Stimulated activated CD4-positive, alpha-beta T cell treated with anti-CD3 and anti-CD28 coated beads, Interleukin-1b, Interleukin-23, amount 100 ng/mL, for 24 hours (primary cell): ENCODE results near the gene ANKRD17.

Experiments
- DNase-seq, 4 experiments: peaks; one replicate each; pipeline ENCODE4 v3.0.0-alpha.2; 2020; ENCODE audit warnings: low read depth in 4 of 4, low spot score in 1 of 4

ANKRD17 gene

DNA sequence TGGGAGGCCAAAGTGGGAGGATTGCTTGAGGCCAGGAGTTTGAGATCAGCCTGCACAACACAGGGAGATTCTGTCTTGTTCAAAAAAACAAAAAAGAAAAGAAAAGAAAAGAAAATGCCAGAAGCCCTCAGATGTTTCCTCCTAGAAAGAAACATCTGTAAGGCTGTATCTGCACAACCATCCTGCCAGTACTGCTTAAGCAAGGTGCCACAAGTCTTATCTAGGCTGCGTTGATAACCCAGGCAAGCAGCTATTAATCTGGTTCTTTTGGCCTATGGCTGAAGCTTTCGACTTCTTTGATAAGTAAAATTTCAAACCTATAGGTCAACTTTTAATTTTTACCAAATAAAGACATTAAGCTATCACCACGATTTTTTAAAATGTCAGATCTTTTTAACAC lies 192.2 kb downstream of the ANKRD17 start:
- DNase-seq = no peak

DNA sequence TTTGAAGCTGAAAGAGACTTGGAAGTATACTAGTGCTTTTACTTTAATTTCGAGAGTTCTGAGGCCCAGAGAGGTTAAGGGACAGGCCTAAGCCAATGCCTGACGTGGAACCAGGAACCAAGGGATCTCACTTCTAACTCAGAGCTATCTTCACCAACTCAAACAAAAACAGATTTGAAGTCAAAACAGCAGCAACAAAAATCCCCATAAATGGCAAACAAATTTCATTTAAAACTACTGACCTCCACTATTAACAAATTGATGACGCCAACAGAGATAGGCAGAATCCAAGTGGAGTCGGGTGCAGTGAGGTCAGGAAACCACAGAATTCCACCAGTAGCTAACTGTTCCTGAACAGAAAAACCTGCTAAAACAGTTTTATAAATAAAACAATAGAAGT lies 194.1 kb downstream of the ANKRD17 start:
- no peak for DNase-seq

DNA sequence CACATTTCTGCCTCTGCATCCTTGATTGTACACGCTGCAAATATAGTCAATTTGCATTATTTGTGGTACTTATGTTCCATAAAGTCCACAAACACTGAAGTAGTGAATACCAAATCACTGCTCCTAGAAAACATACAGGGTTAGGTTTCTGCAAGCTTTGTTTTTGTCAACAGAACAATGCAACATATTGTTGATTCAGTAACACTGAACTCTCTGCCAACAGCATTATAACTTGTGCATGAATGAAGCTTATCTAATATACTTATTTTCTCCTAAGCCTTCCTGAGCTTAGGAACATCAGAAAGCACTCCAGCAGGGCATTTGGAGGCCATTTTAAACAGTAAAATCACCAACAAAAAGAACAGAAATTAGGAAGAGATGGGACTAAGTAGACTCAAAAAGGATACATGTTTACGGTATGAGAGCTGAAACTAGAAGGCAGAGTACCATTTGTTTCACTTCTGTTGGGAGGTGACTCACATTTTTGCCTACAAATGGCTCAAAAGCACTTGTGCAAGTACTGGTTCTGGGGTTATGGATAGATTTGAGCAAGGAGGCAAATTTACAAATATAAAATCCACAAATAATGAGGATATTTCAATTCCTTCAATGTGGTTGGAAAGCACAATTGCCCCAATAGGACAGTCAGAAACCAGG lies 203.2 kb downstream of the ANKRD17 start:
- DNase-seq = no peak

DNA sequence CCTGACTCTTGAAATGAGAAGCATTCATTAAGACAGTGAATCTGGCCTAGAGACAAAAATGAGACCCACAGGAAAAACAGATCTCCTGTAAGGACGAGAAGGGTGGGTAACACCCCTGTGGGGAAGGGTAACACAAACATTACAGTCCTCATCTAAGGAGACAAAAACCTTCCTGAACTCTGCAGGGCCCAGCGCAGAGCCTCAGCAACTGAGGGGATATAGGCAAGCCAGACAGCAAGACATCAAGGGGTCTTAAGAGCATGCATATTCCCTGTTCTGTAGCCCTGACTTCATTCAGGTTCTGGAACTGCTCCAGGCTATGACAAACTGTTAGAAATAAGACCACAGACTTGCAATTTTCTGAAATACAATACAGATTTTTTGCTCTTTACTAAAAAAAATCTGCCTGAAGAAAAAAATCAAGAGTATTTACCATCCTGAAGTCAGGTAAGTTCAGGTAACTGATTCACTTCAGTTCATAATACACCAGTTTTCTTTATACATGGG lies 204.6 kb downstream of the ANKRD17 start:
- no peak for DNase-seq

DNA sequence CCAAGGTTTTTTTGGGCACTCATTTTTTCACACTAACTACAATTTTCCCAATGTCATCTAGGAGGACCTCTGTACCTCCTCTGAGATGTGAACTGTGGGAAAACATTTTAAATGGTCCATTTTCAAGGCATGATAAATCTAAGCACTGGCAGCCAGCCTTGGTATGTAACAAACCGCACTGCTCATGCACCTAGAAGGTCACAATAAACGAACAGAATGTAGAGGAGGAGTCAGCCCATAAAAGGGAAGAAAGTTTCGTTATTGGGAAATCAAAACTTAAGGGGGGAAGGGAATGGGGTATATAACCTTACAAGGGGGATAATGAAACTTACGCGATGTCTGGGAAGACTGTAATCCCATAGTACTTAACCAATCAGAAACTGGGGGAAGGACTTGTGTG lies 205.5 kb downstream of the ANKRD17 start:
- no peak for DNase-seq

DNA sequence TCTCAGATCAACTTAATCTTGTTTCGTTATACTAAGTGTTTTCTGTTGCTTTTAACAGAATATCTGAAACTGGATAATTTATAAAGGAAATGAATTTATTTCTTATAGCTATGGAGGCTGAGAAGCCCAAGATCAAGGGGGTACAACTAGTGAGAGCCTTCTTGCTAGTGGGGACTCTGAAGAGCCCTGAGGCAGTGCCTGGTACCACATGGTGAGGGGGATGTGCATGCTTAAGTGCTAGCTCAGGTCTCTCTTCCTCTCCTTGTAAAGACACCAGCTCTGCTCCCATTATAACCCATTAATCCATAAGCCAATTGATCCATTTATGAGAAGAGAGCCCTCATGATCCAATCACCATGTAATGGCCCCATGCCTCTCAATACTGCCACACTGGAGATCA lies 207.0 kb downstream of the ANKRD17 start:
- no peak for DNase-seq

DNA sequence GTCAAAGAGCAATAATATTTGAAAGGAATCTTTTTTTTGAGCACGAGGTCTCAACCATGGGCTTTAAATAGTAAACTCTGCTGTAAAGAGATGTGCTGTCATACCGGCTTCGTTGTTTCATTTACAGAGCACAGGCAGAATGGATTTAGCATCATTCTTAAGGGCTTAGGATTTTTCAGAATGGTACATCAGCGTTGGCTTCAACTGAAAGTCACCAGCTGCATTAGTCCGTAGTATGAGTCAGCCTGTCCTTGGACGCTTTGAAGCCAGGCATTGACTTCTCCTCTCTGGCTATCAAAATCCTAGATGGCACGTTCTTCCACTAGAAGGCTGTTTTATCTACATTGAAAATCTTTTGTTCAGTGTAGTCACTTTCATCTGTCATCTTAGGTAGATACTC lies 212.7 kb downstream of the ANKRD17 start:
- DNase-seq = no peak

DNA sequence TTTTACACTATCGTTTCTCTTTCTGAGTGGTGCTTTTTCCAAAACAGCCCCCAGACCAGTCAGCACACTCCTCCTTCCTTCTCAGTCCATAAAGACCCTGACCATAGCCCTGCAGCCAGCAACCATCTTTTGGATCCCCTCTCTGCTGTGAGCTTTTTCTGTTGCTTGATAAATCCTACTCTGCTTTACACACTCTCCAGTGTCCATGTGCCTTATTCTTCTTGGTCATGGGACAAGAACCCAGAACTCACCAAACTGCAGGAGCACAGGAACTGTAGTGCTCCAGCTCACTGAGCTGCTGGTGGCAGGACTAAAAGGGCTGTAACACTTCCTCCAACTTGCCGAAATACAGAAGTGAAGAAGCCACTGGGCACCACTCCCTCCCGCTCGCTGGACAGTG lies 221.5 kb downstream of the ANKRD17 start:
- DNase-seq = no peak

DNA sequence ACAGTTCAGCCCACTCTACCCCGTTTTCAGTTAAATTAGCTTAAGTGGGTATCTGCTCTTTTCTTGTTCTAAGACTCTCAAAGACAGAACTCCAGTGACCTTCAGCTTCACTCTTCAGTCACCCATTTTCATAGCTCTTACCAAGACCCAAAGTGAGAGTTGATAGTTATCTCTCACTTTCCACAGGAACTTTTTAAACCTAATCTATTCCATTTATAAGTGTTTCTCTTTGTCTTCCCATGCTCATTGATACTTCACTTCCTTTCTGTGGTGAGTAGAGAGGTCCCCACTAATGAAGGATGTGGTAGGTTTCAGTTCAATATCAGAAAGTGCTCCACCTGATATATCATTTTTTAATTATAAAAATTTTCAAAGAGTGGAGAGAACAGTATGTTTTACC lies 222.5 kb downstream of the ANKRD17 start:
- DNase-seq = no peak

DNA sequence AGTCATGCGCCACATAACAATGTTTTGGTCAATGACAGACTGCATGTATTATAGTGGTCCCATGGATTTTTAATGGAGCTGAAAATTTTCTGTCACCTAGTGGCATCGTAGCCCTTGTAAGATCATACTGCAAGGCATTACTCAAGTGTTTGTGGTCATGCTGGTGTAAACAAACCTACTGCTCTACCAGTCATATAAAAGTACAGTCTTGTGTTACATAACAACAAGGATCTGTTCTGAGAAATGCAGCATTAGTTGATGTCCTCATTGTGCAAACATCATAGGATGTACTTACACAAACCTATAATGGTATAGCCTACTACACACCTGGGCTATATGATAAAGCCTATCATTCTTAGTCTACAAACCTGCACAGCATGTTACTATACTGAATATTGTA lies 223.7 kb downstream of the ANKRD17 start:
- DNase-seq = no peak

DNA sequence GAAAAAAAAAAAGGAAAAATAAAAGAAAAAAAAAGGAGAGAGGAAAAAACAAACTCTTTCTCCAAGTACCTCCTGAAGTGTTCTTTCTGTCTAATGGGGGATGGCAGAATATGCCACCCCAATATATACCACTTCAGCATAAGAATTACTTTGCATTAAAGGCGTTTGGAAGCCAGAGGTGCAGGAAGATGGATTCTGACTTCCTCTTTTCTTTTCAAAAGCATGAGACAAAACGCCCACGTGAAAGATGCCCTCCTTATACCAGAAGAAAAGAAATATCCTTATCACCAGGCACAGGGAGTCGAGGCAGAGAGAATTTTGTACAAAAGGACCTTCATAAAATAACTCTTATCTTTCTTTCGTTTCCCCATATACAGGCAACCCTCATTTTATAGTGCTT lies 230.0 kb downstream of the ANKRD17 start:
- DNase-seq = no peak
